ENCODE results near the gene RASA3.

GRCh38 chr13:114140906-114141250 lies 8.5 kb upstream of the RASA3 start:
- TF ChIP-seq CTCF (IDR thresholded peaks at IDR 0.05; ENCODE audit: low read depth, low read length) (no peak), EZH2phosphoT487 (IDR thresholded peaks at IDR 0.05; ENCODE audit: low read depth) (no peak)

Data from OCI-LY3 (cell line).